Hepatocyte (in vitro differentiated cells): ENCODE measurements around the gene FAM32A. TPM values are rescaled to one million over a fixed set of nuclear protein-coding genes. Genes with fewer than 3 reads are reported as not detected.

Source experiments
- DNase-seq: peaks from one replicate; pipeline ENCODE4 v3.0.0-alpha.2; 2016; ENCODE audit warnings: low spot score
- H2AFZ ChIP-seq: fragments of 200-600 bp; sonication (generic); 2 replicates; pipeline ENCODE4 v1.6.0; 2016; ENCODE audit warnings: antibody characterized with exemption, mild to moderate bottlenecking
- H3K27ac ChIP-seq: fragments of 200-600 bp; sonication (generic); 2 replicates; pipeline ENCODE4 v1.5.1; 2016; ENCODE audit warnings: mild to moderate bottlenecking
- H3K27me3 ChIP-seq: fragments of 200-600 bp; sonication (generic); 2 replicates; pipeline ENCODE4 v1.6.1; 2016
- H3K36me3 ChIP-seq: fragments of 200-600 bp; sonication (generic); replicated peaks from 2 replicates; pipeline ENCODE4 v1.5.1; 2016; ENCODE audit warnings: low read depth; ENCODE audit not compliant: insufficient read depth
- H3K4me1 ChIP-seq: fragments of 200-600 bp; sonication (generic); 2 replicates; pipeline ENCODE4 v1.5.1; 2016; ENCODE audit warnings: mild to moderate bottlenecking, moderate library complexity; ENCODE audit not compliant: insufficient read depth
- H3K4me2 ChIP-seq: fragments of 200-600 bp; sonication (generic); 2 replicates; pipeline ENCODE4 v1.6.0; 2016
- H3K4me3 ChIP-seq: fragments of 200-600 bp; sonication (generic); 2 replicates; pipeline ENCODE4 v1.5.1; 2016; ENCODE audit warnings: mild to moderate bottlenecking
- H3K79me2 ChIP-seq: fragments of 200-600 bp; sonication (generic); 2 replicates; pipeline ENCODE4 v1.6.0; 2017; ENCODE audit warnings: mild to moderate bottlenecking
- H3K9me2 ChIP-seq: fragments of 200-600 bp; sonication (generic); replicated peaks from 2 replicates; pipeline ENCODE4 v1.6.0; 2017; ENCODE audit warnings: mild to moderate bottlenecking; ENCODE audit not compliant: insufficient read depth
- H3K9me3 ChIP-seq: fragments of 200-600 bp; sonication (generic); 2 replicates; pipeline ENCODE4 v1.5.1; 2016; ENCODE audit warnings: low read depth, mild to moderate bottlenecking
- H4K20me1 ChIP-seq: fragments of 200-600 bp; sonication (generic); 2 replicates; pipeline ENCODE4 v1.6.0; 2016; ENCODE audit warnings: mild to moderate bottlenecking; ENCODE audit not compliant: insufficient read depth, poor library complexity, severe bottlenecking
- CTCF ChIP-seq: fragments of 200-600 bp; sonication (generic); IDR thresholded peaks from 2 replicates; pipeline ENCODE4 v1.5.1; 2016; ENCODE audit warnings: antibody characterized with exemption, mild to moderate bottlenecking; ENCODE audit not compliant: poor library complexity
- EZH2 ChIP-seq: fragments of 200-600 bp; sonication (generic); IDR thresholded peaks from 2 replicates; pipeline ENCODE4 v1.6.1; 2016; ENCODE audit warnings: antibody characterized with exemption, mild to moderate bottlenecking, borderline replicate concordance
- EZH2phosphoT487 ChIP-seq: fragments of 200-600 bp; sonication (generic); IDR thresholded peaks from one replicate; pipeline ENCODE4 v1.6.1; 2018; ENCODE audit warnings: antibody characterized with exemption, mild to moderate bottlenecking, low read depth, moderate library complexity; ENCODE audit not compliant: unreplicated experiment, severe bottlenecking
- WGBS: methylation state at CpG from one replicate; pipeline ENCODE4 v1.1.6; 2016; ENCODE audit warnings: low lambda C conversion rate; ENCODE audit errors: missing lambda C conversion rate; 5-methylcytosine and 5-hydroxymethylcytosine counted together
- polyA plus RNA-seq: library from polyadenylated mRNA; unstranded; fragments of >200 nt; fragmentation: Nextera tagmentation; extraction: Ambion mirVana; gene quantifications from 2 replicates; pipeline ENCODE4 v1.2.1, GENCODE V29; 2016
- total RNA-seq: library from RNA; depleted of rRNA; stranded (reverse); fragments of >200 nt; gene quantifications from 2 replicates; pipeline ENCODE4 v1.2.3, GENCODE V29; 2014

FAM32A gene
- total RNA-seq, result 132 and 133 TPM in 2 replicates
- polyA plus RNA-seq, result 144 and 154 TPM in 2 replicates

DNA sequence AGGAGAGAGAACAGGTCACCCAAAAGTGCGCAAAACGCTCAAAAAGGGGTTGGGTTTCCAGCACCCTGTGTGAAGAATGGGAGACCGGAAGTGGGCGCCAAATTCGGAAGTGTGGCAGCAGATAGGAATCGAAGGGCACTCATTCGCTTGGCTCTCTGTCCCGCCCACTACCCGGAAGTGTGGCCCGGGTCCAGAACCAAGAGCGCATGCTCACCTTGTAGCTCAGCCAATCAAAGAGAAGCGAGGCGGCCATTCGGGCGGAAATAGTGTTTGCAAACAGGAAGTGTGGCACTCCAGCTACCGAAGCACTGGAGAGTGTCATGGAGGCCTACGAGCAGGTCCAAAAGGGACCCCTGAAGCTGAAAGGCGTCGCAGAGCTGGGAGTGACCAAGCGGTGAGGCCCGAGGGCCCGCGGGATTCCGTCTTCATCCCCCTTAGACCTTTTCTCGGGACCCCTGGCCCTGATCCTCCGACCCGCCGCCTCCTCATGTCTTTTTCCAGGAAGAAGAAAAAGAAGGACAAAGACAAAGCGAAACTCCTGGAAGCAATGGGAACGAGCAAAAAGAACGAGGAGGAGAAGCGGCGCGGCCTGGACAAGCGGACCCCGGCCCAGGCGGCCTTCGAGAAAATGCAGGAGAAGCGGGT lies at the start of gene FAM32A:
Gene FAM32A, plus strand, starts transcription at position 288 of the 645 bp plus-strand sequence. Its CDS starts 33 bp downstream, at position 321.
- Histone ChIP-seq H3K36me3 (no peaks in the 10 kb centered on the region), H3K9me3 (no peaks in the 10 kb centered on the region), H4K20me1 (no peaks in the 10 kb centered on the region), H3K9me2 (no peaks in the 10 kb centered on the region), H2AFZ (peak within 1 kb of the TSS; percentile 77), H3K4me2 (peak within 1 kb of the TSS; percentile 85), H3K79me2 (peaks cover 39% of the 10 kb centered on the region), H3K4me3 (peak within 1 kb of the TSS; percentile 60), H3K4me1 (peaks cover 8% of the 10 kb centered on the region), H3K27me3 (no peaks in the 10 kb centered on the region), H3K27ac (peak within 1 kb of the TSS; percentile 85)
- under 1% methylated on average over 39 of the region's 39 CpGs for WGBS
- DNase-seq, result peak; percentile 98
- TF ChIP-seq EZH2phosphoT487 (no peak), CTCF (peak; percentile 22), EZH2 (no peak)

GRCh38 chr19:16135430-16136127 lies 49.6 kb upstream of the FAM32A start:
- no peak overlapping the region for H2AFZ ChIP-seq
- H3K27ac ChIP-seq, result no peak overlapping the region

DNA sequence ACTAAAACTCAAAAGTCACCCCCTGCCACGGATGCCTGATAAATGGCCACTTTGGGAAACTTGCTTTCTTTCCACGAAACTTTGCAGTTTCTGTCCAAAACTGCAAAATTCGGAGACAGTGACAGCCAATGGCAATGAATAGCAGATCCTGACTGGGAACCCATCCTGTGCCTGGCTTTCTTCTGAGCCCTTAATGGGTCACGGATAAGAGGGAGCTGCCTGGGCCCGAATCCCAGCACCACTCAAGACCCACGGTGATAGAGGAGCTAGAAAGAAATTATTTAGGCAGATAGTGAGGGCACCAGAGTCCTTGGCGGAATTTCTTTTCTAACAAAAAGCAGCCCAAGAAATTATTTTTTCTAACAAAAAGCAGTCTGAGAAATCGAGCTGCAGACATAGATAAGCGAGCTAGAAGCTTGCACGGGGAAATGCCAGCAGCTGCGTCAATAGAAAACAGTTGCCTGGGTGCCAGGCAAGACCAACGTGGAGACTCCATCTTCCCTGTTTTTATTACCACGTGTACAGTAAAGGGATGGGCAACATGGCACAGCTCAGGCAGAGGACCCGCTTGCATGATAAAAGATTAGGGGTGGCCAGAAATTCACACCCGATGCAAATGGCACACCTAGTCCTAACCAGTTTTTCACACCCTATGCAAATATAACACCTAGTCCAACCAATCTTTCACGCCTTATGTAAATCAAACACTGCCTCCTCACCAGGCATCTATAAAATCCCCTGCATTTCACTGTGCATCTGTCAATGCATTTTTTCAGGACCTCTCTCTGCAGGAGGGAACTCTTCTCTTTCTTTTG lies 48.8 kb upstream of the FAM32A start:
- Histone ChIP-seq H3K79me2 (no peaks in the 10 kb centered on the region), H3K9me2 (no peaks in the 10 kb centered on the region), H3K4me3 (no peak overlapping the region), H3K4me1 (no peaks in the 10 kb centered on the region), H3K36me3 (no peaks in the 10 kb centered on the region), H3K27ac (no peak overlapping the region), H3K9me3 (no peaks in the 10 kb centered on the region), H3K4me2 (no peak overlapping the region), H3K27me3 (no peaks in the 10 kb centered on the region), H2AFZ (no peak overlapping the region), H4K20me1 (no peaks in the 10 kb centered on the region)
- 59% methylated on average over 16 of the region's 16 CpGs for whole genome bisulfite sequencing
- no peak for DNase-seq
- TF ChIP-seq CTCF (no peak), EZH2phosphoT487 (no peak), EZH2 (no peak)

More at GRCh38 chr19:16135430-16136127, 49.6 kb upstream of the FAM32A start:
- WGBS, result 82% methylated on average over 4 of the region's 4 CpGs
- no peak for DNase-seq
- Histone ChIP-seq H3K79me2 (no peaks in the 10 kb centered on the region), H3K4me3 (no peak overlapping the region), H3K9me2 (no peaks in the 10 kb centered on the region), H3K4me1 (no peaks in the 10 kb centered on the region), H3K4me2 (no peak overlapping the region), H3K27me3 (no peaks in the 10 kb centered on the region), H3K36me3 (no peaks in the 10 kb centered on the region), H3K9me3 (no peaks in the 10 kb centered on the region), H4K20me1 (no peaks in the 10 kb centered on the region)
- TF ChIP-seq EZH2phosphoT487 (no peak), CTCF (no peak), EZH2 (no peak)
